IPS-11a (cell line): ENCODE results near the gene CCDC50.

Source experiments
- H3K4me3 ChIP-seq: one replicate; pipeline ENCODE4 v1.5.1; 2013; ENCODE audit warnings: low read depth, low read length, control low read depth

Gene CCDC50

GRCh38 chr3:191316876-191317603, 12.2 kb upstream of the CCDC50 start:
- no peak overlapping the region for H3K4me3 ChIP-seq

- H3K4me3 ChIP-seq, result no peak overlapping the region
These were observed 8.9 kb upstream of the CCDC50 start for GRCh38 chr3:191320316-191320715.

- no peak overlapping the region for H3K4me3 ChIP-seq
These were observed 8.0 kb upstream of the CCDC50 start for GRCh38 chr3:191321019-191321767.

- no peak overlapping the region for H3K4me3 ChIP-seq
These were observed 4.3 kb upstream of the CCDC50 start for GRCh38 chr3:191324936-191325335.

- H3K4me3 ChIP-seq, result no peak overlapping the region
These were observed 1.7 kb upstream of the CCDC50 start for GRCh38 chr3:191327526-191327925.

- peak overlapping the region; percentile 73 for H3K4me3 ChIP-seq
These were observed 722 bp upstream of the CCDC50 start for GRCh38 chr3:191328383-191328961.

GRCh38 chr3:191329654-191330529, 698 bp downstream of the CCDC50 start, which contains the start of gene UTS2B:
UTS2B (minus strand) TSS chr3:191330526; CDS start chr3:191282189, 48,337 bp downstream.
- peak within 1 kb of the TSS; percentile 73 for H3K4me3 ChIP-seq

- peak overlapping the region; percentile 73 for H3K4me3 ChIP-seq
These were observed 1.4 kb downstream of the CCDC50 start for GRCh38 chr3:191330530-191331048.

- H3K4me3 ChIP-seq, result no peak overlapping the region
These were observed 2.2 kb downstream of the CCDC50 start for GRCh38 chr3:191331388-191331787.

- no peak overlapping the region for H3K4me3 ChIP-seq
These were observed 4.2 kb downstream of the CCDC50 start for GRCh38 chr3:191333298-191333880.

GRCh38 chr3:191334346-191334893, 5.2 kb downstream of the CCDC50 start:
- no peak overlapping the region for H3K4me3 ChIP-seq

- H3K4me3 ChIP-seq, result no peak overlapping the region
These were observed 7.6 kb downstream of the CCDC50 start for GRCh38 chr3:191336833-191337232.

GRCh38 chr3:191338177-191338488, 8.9 kb downstream of the CCDC50 start:
- H3K4me3 ChIP-seq, result no peak overlapping the region

- H3K4me3 ChIP-seq, result no peak overlapping the region
These were observed 10.2 kb downstream of the CCDC50 start for GRCh38 chr3:191339316-191339917.

- no peak overlapping the region for H3K4me3 ChIP-seq
These were observed 11.2 kb downstream of the CCDC50 start for GRCh38 chr3:191340351-191340750.

GRCh38 chr3:191340966-191341365, 11.8 kb downstream of the CCDC50 start:
- no peak overlapping the region for H3K4me3 ChIP-seq

GRCh38 chr3:191342006-191342405, 12.8 kb downstream of the CCDC50 start:
- no peak overlapping the region for H3K4me3 ChIP-seq

GRCh38 chr3:191342411-191342810, 13.2 kb downstream of the CCDC50 start:
- H3K4me3 ChIP-seq, result no peak overlapping the region

- no peak overlapping the region for H3K4me3 ChIP-seq
These were observed 13.9 kb downstream of the CCDC50 start for GRCh38 chr3:191343115-191343514.

GRCh38 chr3:191343913-191344312, 14.7 kb downstream of the CCDC50 start:
- H3K4me3 ChIP-seq, result no peak overlapping the region
